K562 (cell line): ENCODE results near the gene TBX10. TPM values are rescaled to one million over a fixed set of nuclear protein-coding genes. Genes with fewer than 3 reads are reported as not detected.

Source experiments
- ATAC-seq: fragments of 200-7000 bp; cut with Tn5 transposase; 3 replicates; pipeline ENCODE4 v1.9.1; 2020; ENCODE audit warnings: moderate library complexity
- BruUV-seq: library from RNA; stranded (reverse); fragments of 400-500 nt; replicated peaks from 2 replicates; lab custom pipeline; 2021; lab: Mats Ljungman, UMichigan
- CTCF ChIA-PET: fragments of 300-600 bp; formaldehyde crosslinking; extraction: SDS; loops from one replicate; lab custom pipeline; 2021; ENCODE audit warnings: low intra/inter-chr PET ratio; lab: Yijun Ruan, JAX
- POLR2A ChIA-PET: fragments of 300-600, 350-650 bp; sonication (Branson Sonifier 250); formaldehyde crosslinking; extraction: SDS; loops from one replicate; lab custom pipeline; 2021; ENCODE audit warnings: antibody characterized with exemption, inconsistent platforms; lab: Yijun Ruan, JAX
- DNase-seq, 4 experiments: peaks; one replicate each; pipeline versions ENCODE4 v3.0.0 to v3.0.0-alpha.2; 2011 to 2018; ENCODE audit warnings: low spot score in 3 of 4, mixed read lengths in 3 of 4; ENCODE audit errors: extremely low read depth in 1 of 4
- FAIRE-seq: peaks from 2 replicates; lab custom pipeline; 2011; peaks lifted over from hg19 to GRCh38; lab: Jason Lieb, UNC
- H2AFZ ChIP-seq: 2 replicates; pipeline ENCODE4 v1.6.0; 2011; ENCODE audit warnings: low read depth, low read length, control low read depth, inconsistent platforms
- H3K27ac ChIP-seq: fragments of 200-600 bp; 3 replicates; pipeline ENCODE4 v1.8.0; 2011; ENCODE audit warnings: low read depth, mild to moderate bottlenecking, control low read depth, inconsistent platforms, low read length, moderate library complexity, mixed read lengths; ENCODE audit errors: extremely low read depth
- H3K27me3 ChIP-seq, 2 experiments: fragments of 300-600 bp in 1 of 2; 2 replicates in 1 of 2; 3 replicates in 1 of 2; pipeline versions ENCODE4 v1.6.0 to v1.8.0; 2011; ENCODE audit warnings: inconsistent platforms in 2 of 2, low read length in 2 of 2, mild to moderate bottlenecking in 1 of 2, mixed read lengths in 1 of 2, moderate library complexity in 1 of 2; ENCODE audit not compliant: control insufficient read depth in 2 of 2, insufficient read depth in 2 of 2
- H3K36me3 ChIP-seq: fragments of 300-600 bp; 3 replicates; pipeline ENCODE4 v1.8.0; 2011; ENCODE audit warnings: mild to moderate bottlenecking, low read length, inconsistent platforms; ENCODE audit not compliant: control insufficient read depth, insufficient read depth
- H3K4me1 ChIP-seq, 2 experiments: fragments of 200-600 bp in 1 of 2; replicated peaks in 1 of 2; 2 replicates in 1 of 2; 3 replicates in 1 of 2; pipeline versions ENCODE4 v1.5.1 to v1.8.0; 2011; ENCODE audit warnings: inconsistent platforms in 2 of 2, low read length in 2 of 2, mild to moderate bottlenecking in 1 of 2, mixed read lengths in 1 of 2, moderate library complexity in 1 of 2; ENCODE audit not compliant: control insufficient read depth in 2 of 2, insufficient read depth in 2 of 2
- H3K4me2 ChIP-seq: 2 replicates; pipeline ENCODE4 v1.6.1; 2011; ENCODE audit warnings: low read length, control low read depth, inconsistent platforms, mixed read lengths; ENCODE audit not compliant: insufficient read depth
- H3K4me3 ChIP-seq: fragments of 200-600 bp; sonication (generic), shearing (Covaris generic); 2 replicates; pipeline ENCODE4 v1.5.1; 2016; ENCODE audit warnings: control low read depth, inconsistent platforms
- H3K79me2 ChIP-seq: fragments of 200-600 bp; 3 replicates; pipeline ENCODE4 v1.8.0; 2011; ENCODE audit warnings: low read length, inconsistent platforms; ENCODE audit not compliant: control insufficient read depth, insufficient read depth
- H3K9ac ChIP-seq, 2 experiments: 2 replicates each; pipeline versions ENCODE4 v1.6.0 to v1.6.1; 2011; ENCODE audit warnings: low read depth in 2 of 2, low read length in 2 of 2, control low read depth in 1 of 2, inconsistent platforms in 1 of 2, mild to moderate bottlenecking in 1 of 2, mixed read lengths in 1 of 2; ENCODE audit not compliant: insufficient read depth in 1 of 2
- H3K9me1 ChIP-seq: one replicate; pipeline ENCODE4 v1.6.0; 2011; ENCODE audit warnings: inconsistent platforms, mild to moderate bottlenecking, low read length, moderate library complexity; ENCODE audit not compliant: control insufficient read depth, insufficient read depth
- H3K9me3 ChIP-seq: replicated peaks from 2 replicates; pipeline ENCODE4 v1.5.1; 2011; ENCODE audit warnings: low read depth, low read length, inconsistent platforms; ENCODE audit not compliant: control insufficient read depth, insufficient read depth
- H4K20me1 ChIP-seq: replicated peaks from 2 replicates; pipeline ENCODE4 v1.6.1; 2011; ENCODE audit warnings: low read length, inconsistent platforms, mixed read lengths; ENCODE audit not compliant: control insufficient read depth, insufficient read depth
- E4F1 ChIP-seq: fragments of 250-450 bp; sonication (Bioruptor Pico); IDR thresholded peaks from 2 replicates; pipeline ENCODE4 v1.5.0; 2021; ENCODE audit warnings: mild to moderate bottlenecking, borderline replicate concordance
- ELF1 ChIP-seq: fragments of 200-800 bp; sonication (Bioruptor generic); IDR thresholded peaks from 2 replicates; pipeline ENCODE4 v1.6.1; 2016; ENCODE audit warnings: missing genetic modification characterization, missing compliant biosample characterization
- FOXJ3 ChIP-seq: sonication (generic); formaldehyde crosslinking; IDR thresholded peaks from 2 replicates; pipeline ENCODE4 v1.4.0; 2020; ENCODE audit warnings: mild to moderate bottlenecking, missing genetic modification reagents
- MYNN ChIP-seq, 2 experiments: sonication (generic); formaldehyde crosslinking in 1 of 2; IDR thresholded peaks; 2 replicates each; pipeline versions ENCODE4 v1.5.0 to v1.6.1; 2016 to 2020; ENCODE audit warnings: antibody characterized with exemption in 1 of 2, missing genetic modification reagents in 1 of 2
- OTX1 ChIP-seq: fragments of 450-650 bp; formaldehyde crosslinking; IDR thresholded peaks from 2 replicates; pipeline ENCODE4 v1.4.0; 2022; ENCODE audit warnings: mild to moderate bottlenecking
- RB1 ChIP-seq: fragments of 450-650 bp; IDR thresholded peaks from 2 replicates; pipeline ENCODE4 v1.6.1; 2017; ENCODE audit warnings: low read depth, mild to moderate bottlenecking
- SLC30A9 ChIP-seq: fragments of 250-450 bp; sonication (Bioruptor Pico); IDR thresholded peaks from 2 replicates; pipeline ENCODE4 v1.8.0; 2022; ENCODE audit warnings: mild to moderate bottlenecking, moderate library complexity
- YY1 ChIP-seq, 3 experiments: IDR thresholded peaks; 2 replicates each; pipeline ENCODE4 v1.6.1; 2011; ENCODE audit warnings: low read length in 2 of 3, mild to moderate bottlenecking in 2 of 3, moderate library complexity in 2 of 3, borderline replicate concordance in 1 of 3, control low read depth in 1 of 3, low read depth in 1 of 3; ENCODE audit not compliant: insufficient read depth in 3 of 3, insufficient replicate concordance in 2 of 3, control insufficient read depth in 1 of 3, insufficient read length in 1 of 3; ENCODE audit errors: extremely low read depth in 1 of 3
- ZC3H4 ChIP-seq: sonication (generic); formaldehyde crosslinking; IDR thresholded peaks from 2 replicates; pipeline ENCODE4 v1.9.0; 2021; ENCODE audit warnings: missing genetic modification reagents, borderline replicate concordance
- ZNF766 ChIP-seq: fragments of 200-800 bp; sonication (Bioruptor generic); conservative IDR thresholded peaks from 2 replicates; pipeline ENCODE4 v1.6.1; 2016; ENCODE audit warnings: missing genetic modification characterization, missing compliant biosample characterization
- WGBS: fragments of 100-300 bp; shearing (Covaris generic); methylation state at CpG from one replicate; pipeline ENCODE4 v1.1.6; 2016; ENCODE audit warnings: low coverage, mixed read lengths; ENCODE audit not compliant: insufficient coverage; ENCODE audit errors: missing lambda C conversion rate; 5-methylcytosine and 5-hydroxymethylcytosine counted together
- in situ Hi-C: fragments of 300-500 bp; cut with MboI; formaldehyde crosslinking; loops from 4 replicates; pipeline ENCODE4 v1.15.0; 2018; ENCODE audit warnings: inconsistent platforms, mixed read lengths
- intact Hi-C: fragments of 100-400 bp; cut with micrococcal nuclease; formaldehyde crosslinking; loops from 2 replicates; pipeline ENCODE4 v1.14.2; 2022
- polyA plus RNA-seq, 8 experiments: library from polyadenylated mRNA; depleted of rRNA in 4 of 8; stranded (reverse) in 5 of 8; unstranded in 3 of 8; fragments of >200 nt; fragmentation: Nextera tagmentation in 2 of 8; fragmentation: Illumina TruSeq in 1 of 8; extraction: Ambion mirVana in 2 of 8; extraction: Trizol in 1 of 8; gene quantifications; 2 replicates each; pipeline versions ENCODE4 v1.2.1 to v1.2.3, GENCODE V29; 2011 to 2014; ENCODE audit warnings: inconsistent platforms in 1 of 8, missing spikeins in 1 of 8
- total RNA-seq, 7 experiments: library from RNA; depleted of rRNA in 6 of 7; stranded (reverse); fragments of >200 nt in 6 of 7; fragmentation: Illumina TruSeq in 2 of 7; extraction: Trizol in 2 of 7; gene quantifications; 2 replicates each; pipeline versions ENCODE4 v1.2.1 to v1.2.3, GENCODE V29; 2011 to 2021; ENCODE audit warnings: low replicate concordance in 1 of 7

TBX10 gene
- total and polyA plus RNA-seq, 9 of the 15 experiments (the other 6 are each of a cell fraction or from before 2014, with no cell fraction given): not detected

- Histone ChIP-seq H2AFZ (no peak overlapping the region), H3K27ac (peak overlapping the region; percentile 89), H3K27me3 (no peaks in the 10 kb centered on the region), H3K4me3 (peak overlapping the region; percentile 62), H3K79me2 (peaks cover 43% of the 10 kb centered on the region), H3K36me3 (peaks cover 41% of the 10 kb centered on the region), H3K9ac (peak overlapping the region; percentile 89 to 99), H4K20me1 (peaks cover 14% of the 10 kb centered on the region; the same call in 1 of the 2 replicates), H3K9me1 (peaks cover 5% of the 10 kb centered on the region), H3K9me3 (no peaks in the 10 kb centered on the region), H3K4me2 (peak overlapping the region; percentile 87), H3K4me1 (peaks cover 29 to 46% of the 10 kb centered on the region in 2 experiments)
- peak; percentile 73 for ATAC-seq
- ChIA-PET CTCF (no interaction called here), POLR2A (interaction anchor here (0.6 to 2.8 kb wide), 10 partner anchors 8 to 183 kb away, joined by 3 to 21 read pairs (median 8); partner anchors contain the start of gene PPP1CA)
- intact Hi-C loops (loop anchor here (5.0 kb wide), 3 partner anchors 77 to 232 kb away; partner anchors contain the start of genes CDK2AP2, PITPNM1, POLD4 and PPP1CA), in situ Hi-C loops (no loop called here)
- 9% methylated on average over 22 of the region's 33 CpGs for WGBS
- BruUV-seq: no TSS peak
- peak; percentile 58 to 74 (median 72) for DNase-seq
- FAIRE-seq: no peak
- TF ChIP-seq YY1 (IDR thresholded peaks at IDR 0.05; ENCODE audit: borderline replicate concordance in 1 of 3, control insufficient read depth in 1 of 3, extremely low read depth in 1 of 3, insufficient read depth in 3 of 3, insufficient read length in 1 of 3, insufficient replicate concordance in 2 of 3, low read depth in 1 of 3, low read length in 2 of 3) (peak in 2 of 3 experiments; percentile 12 to 37), RB1 (peak; percentile 13; the same call in 1 of the 2 replicates), ZC3H4 (peak; percentile 27; the same call in 1 of the 2 replicates), OTX1 (CRISPR knock-in tag) (peak; percentile 27; the same call in 1 of the 2 replicates), FOXJ3 (CRISPR knock-in tag) (no peak), ELF1 (tag) (0 out of 2 replicates have a peak, but pooled peaks have one; percentile 15), MYNN (IDR thresholded peaks at IDR 0.05) (0 out of 2 replicates have a peak, but pooled peaks have one; percentile 23), MYNN (CRISPR knock-in tag; IDR thresholded peaks at IDR 0.05) (no peak), ZNF766 (CRISPR knock-in tag) (0 out of 2 replicates have a peak, but pooled peaks have one; percentile 17), E4F1 (CRISPR knock-in tag) (no peak), SLC30A9 (no peak)
These were observed 55.2 kb downstream of the TBX10 start for GRCh38 chr11:67584205-67584880.
